Neural crest cell (in vitro differentiated cells): Measurements from ENCODE around the gene FAM168A. TPM values are rescaled to one million over a fixed set of nuclear protein-coding genes. Genes with fewer than 3 reads are reported as not detected.

Experiments used
- DNase-seq: peaks from one replicate; pipeline ENCODE4 v3.0.0; 2021; ENCODE audit warnings: low read depth, mixed read lengths, low spot score
- H3K27ac Mint-ChIP-seq: one replicate; pipeline ENCODE4 v1.8.0; 2021; ENCODE audit warnings: mild to moderate bottlenecking, mixed read lengths; ENCODE audit not compliant: unreplicated experiment
- H3K27me3 Mint-ChIP-seq: 2 replicates; pipeline ENCODE4 v1.8.0; 2021; ENCODE audit warnings: low read depth, mild to moderate bottlenecking, mixed read lengths
- H3K36me3 Mint-ChIP-seq: 2 replicates; pipeline ENCODE4 v1.8.0; 2021; ENCODE audit warnings: low read depth, mild to moderate bottlenecking, mixed read lengths
- H3K4me1 Mint-ChIP-seq: 2 replicates; pipeline ENCODE4 v1.8.0; 2021; ENCODE audit warnings: mixed read lengths
- H3K4me3 Mint-ChIP-seq: one replicate; pipeline ENCODE4 v1.8.0; 2021; ENCODE audit warnings: mild to moderate bottlenecking, mixed read lengths
- H3K9me3 Mint-ChIP-seq: 2 replicates; pipeline ENCODE4 v1.8.0; 2021; ENCODE audit warnings: mixed read lengths
- CTCF ChIP-seq: fragments of 200-600 bp; sonication (generic); conservative IDR thresholded peaks from 2 replicates; pipeline ENCODE4 v1.5.0; 2021; ENCODE audit warnings: antibody characterized with exemption, mild to moderate bottlenecking
- total RNA-seq: library from RNA; stranded (reverse); gene quantifications from 2 replicates; pipeline ENCODE4 v1.2.1, GENCODE V29; 2021

The FAM168A gene
- total RNA-seq, 1 donor from 2014 or later = 46.6 TPM

DNA sequence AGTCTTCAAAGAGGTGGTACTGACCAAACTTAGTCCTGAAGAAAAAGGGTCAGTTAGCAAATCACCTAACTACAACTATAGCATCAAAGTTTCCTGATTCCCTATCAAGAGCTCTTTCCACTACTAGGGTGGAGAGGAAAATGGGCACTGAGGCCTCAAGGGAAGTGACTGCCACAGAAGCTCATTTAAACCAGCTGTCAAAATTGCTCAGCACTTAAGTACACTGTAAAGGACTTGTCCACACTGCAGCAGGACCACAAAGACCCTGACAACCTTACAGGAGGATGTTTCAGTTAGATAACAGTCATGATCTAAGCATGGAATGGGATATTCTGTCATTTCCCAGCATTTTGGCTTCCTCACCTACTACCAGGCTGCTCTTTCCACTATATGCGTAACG is 33.0 kb downstream of the FAM168A start:
- H3K4me1 Mint-ChIP-seq = peaks cover 5% of the 10 kb centered on the region

GRCh38 chr11:73563539-73564200 is 34.2 kb downstream of the FAM168A start:
- Mint-ChIP-seq H3K36me3 (no peaks in the 10 kb centered on the region), H3K4me3 (no peak overlapping the region), H3K27me3 (no peaks in the 10 kb centered on the region), H3K9me3 (no peaks in the 10 kb centered on the region), H3K4me1 (peaks cover 5% of the 10 kb centered on the region), H3K27ac (no peak overlapping the region)
- no peak for DNase-seq
- TF ChIP-seq CTCF = no peak

More for the DNA sequence above, 33.0 kb downstream of the FAM168A start:
- H3K27ac Mint-ChIP-seq = no peak overlapping the region
- peaks cover 4% of the 10 kb centered on the region for H3K36me3 Mint-ChIP-seq
- no peaks in the 10 kb centered on the region for H3K9me3 Mint-ChIP-seq
- no peak for DNase-seq
- no peaks in the 10 kb centered on the region for H3K27me3 Mint-ChIP-seq
- TF ChIP-seq CTCF = no peak
- no peak overlapping the region for H3K4me3 Mint-ChIP-seq

DNA sequence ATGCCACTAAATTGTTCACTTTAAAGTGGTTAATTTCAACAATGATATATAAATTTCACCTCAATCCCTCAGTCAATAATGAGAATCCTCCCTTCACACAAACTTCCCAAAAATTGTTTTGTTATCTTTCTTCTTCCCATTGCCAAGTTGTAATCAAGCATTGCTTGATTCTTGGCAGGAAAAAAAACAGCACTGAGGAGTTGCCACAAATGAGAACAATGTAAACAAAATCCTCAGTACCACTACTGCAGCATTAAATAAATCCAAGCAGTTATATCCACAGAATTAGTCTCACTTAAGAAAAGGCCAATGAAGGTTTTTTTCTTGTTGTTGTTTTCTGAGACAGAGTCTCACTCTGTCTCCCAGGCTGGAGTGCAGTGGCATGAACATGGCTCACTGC is 38.2 kb downstream of the FAM168A start:
- Mint-ChIP-seq H3K4me1 (peaks cover 10% of the 10 kb centered on the region), H3K4me3 (no peak overlapping the region), H3K27ac (peak overlapping the region; percentile 78), H3K27me3 (no peaks in the 10 kb centered on the region), H3K36me3 (peaks cover 5% of the 10 kb centered on the region), H3K9me3 (peaks cover 2% of the 10 kb centered on the region)
- no peak for DNase-seq
- no peak for TF ChIP-seq CTCF

DNA sequence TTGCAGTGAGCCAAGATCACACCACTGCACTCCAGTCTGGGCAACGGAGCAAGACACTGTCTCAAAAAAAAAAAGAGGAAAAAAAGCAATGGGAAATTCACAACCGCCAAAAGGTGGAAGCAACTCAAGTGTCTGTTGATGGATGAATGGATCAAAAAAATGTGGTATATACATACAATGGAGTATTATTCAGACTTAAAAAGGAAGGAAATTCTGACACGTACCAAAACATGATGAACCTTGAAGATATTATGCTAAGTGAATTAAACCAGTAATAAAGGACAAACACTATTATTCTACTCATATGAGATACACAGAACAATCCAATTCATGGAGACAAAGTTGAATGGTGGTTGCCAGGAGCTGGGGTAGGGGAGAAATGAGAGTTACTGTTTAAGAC is 40.9 kb downstream of the FAM168A start:
- Mint-ChIP-seq H3K27me3 (no peaks in the 10 kb centered on the region), H3K27ac (no peak overlapping the region), H3K36me3 (peaks cover 5% of the 10 kb centered on the region), H3K4me3 (no peak overlapping the region), H3K4me1 (peaks cover 21% of the 10 kb centered on the region), H3K9me3 (peaks cover 2% of the 10 kb centered on the region)
- no peak for DNase-seq
- TF ChIP-seq CTCF = no peak

GRCh38 chr11:73555615-73556014 is 42.3 kb downstream of the FAM168A start:
- Mint-ChIP-seq H3K9me3 (peaks cover 2% of the 10 kb centered on the region), H3K4me1 (peaks cover 34% of the 10 kb centered on the region)
- TF ChIP-seq CTCF = no peak

More at GRCh38 chr11:73555615-73556014, 42.3 kb downstream of the FAM168A start:
- no peak overlapping the region for H3K27ac Mint-ChIP-seq
- H3K4me3 Mint-ChIP-seq = no peak overlapping the region
- peaks cover 5% of the 10 kb centered on the region for H3K36me3 Mint-ChIP-seq
- DNase-seq = no peak
- no peaks in the 10 kb centered on the region for H3K27me3 Mint-ChIP-seq
